SK-N-MC (cell line): ENCODE results near the gene SPEF2.
"Not testable (repeated sequence)": the region's sequence is repeated elsewhere in the genome, so short reads cannot be mapped to it uniquely, and the experiment has no call there.

ENCODE experiments used
- DNase-seq: peaks from one replicate; pipeline ENCODE4 v3.0.0-alpha.2; 2011; ENCODE audit warnings: low read depth, low spot score
- H3K27ac ChIP-seq: fragments of 200-600 bp; sonication (generic); 2 replicates; pipeline ENCODE4 v1.5.1; 2016; ENCODE audit warnings: mixed run types
- H3K36me3 ChIP-seq: fragments of 200-600 bp; sonication (generic); 2 replicates; pipeline ENCODE4 v1.6.1; 2017; ENCODE audit warnings: antibody characterized with exemption, low read length, mixed read lengths; ENCODE audit not compliant: insufficient read depth
- H3K4me3 ChIP-seq: fragments of 200-600 bp; sonication (generic); 2 replicates; pipeline ENCODE4 v1.5.1; 2016
- H3K9ac ChIP-seq: fragments of 200-600 bp; sonication (generic); 2 replicates; pipeline ENCODE4 v1.8.0; 2017; ENCODE audit warnings: mixed run types, mixed read lengths; ENCODE audit not compliant: insufficient read length
- H3K9me3 ChIP-seq: fragments of 200-600 bp; sonication (generic); 2 replicates; pipeline ENCODE4 v1.6.1; 2017; ENCODE audit warnings: low read depth, mild to moderate bottlenecking, antibody characterized with exemption, low read length, moderate library complexity, mixed read lengths
- EZH2 ChIP-seq: fragments of 200-600 bp; sonication (generic); IDR thresholded peaks from one replicate; pipeline ENCODE4 v1.6.1; 2017; ENCODE audit warnings: antibody characterized with exemption
- FOXP2 ChIP-seq: optimal IDR thresholded peaks from 2 replicates; pipeline ENCODE3; 2011; ENCODE audit warnings: mild to moderate bottlenecking, moderate library complexity; ENCODE audit not compliant: insufficient read depth; ENCODE audit errors: extremely low read length, control extremely low read depth
- POLR2AphosphoS5 ChIP-seq: IDR thresholded peaks from 2 replicates; pipeline ENCODE4 v1.6.1; 2012; ENCODE audit warnings: mild to moderate bottlenecking, low read depth, low read length, borderline replicate concordance

Gene SPEF2

GRCh38 chr5:35838370-35839042, 220.8 kb downstream of the SPEF2 start:
- no peaks in the 10 kb centered on the region for H3K36me3 ChIP-seq
- no peak overlapping the region for H3K9ac ChIP-seq
- H3K27ac ChIP-seq = no peak overlapping the region
- H3K9me3 ChIP-seq = no peaks in the 10 kb centered on the region
- no peak overlapping the region for H3K4me3 ChIP-seq
- DNase-seq = no peak
- no peak for TF ChIP-seq FOXP2
- TF ChIP-seq POLR2AphosphoS5 = no peak
- no peak for TF ChIP-seq EZH2

DNA sequence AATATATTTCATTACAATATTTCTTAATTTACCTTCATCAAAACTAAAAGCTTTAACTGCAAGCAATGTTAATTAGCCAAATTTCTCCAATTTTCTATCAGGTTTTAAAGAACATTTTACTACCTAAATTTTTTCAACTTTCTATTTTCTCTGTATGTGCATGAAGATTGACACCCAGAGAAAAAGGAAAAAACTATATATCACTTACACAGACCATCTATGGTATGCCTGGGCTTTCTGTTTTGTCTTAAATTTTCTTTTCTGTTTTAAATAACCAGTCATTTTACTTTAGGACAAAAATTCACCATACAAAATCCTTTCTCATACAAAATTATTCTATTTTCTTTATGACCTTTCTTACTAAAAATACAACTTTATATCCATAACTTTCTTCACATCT, 225.2 kb downstream of the SPEF2 start:
- Histone ChIP-seq H3K9me3 (no peaks in the 10 kb centered on the region), H3K27ac (no peak overlapping the region), H3K36me3 (no peaks in the 10 kb centered on the region), H3K4me3 (no peak overlapping the region), H3K9ac (no peak overlapping the region)
- DNase-seq = no peak
- TF ChIP-seq POLR2AphosphoS5 (no peak), FOXP2 (no peak)

- not testable (repeated sequence) for DNase-seq, H3K9ac ChIP-seq, H3K27ac ChIP-seq, H3K9me3 ChIP-seq, H3K36me3 ChIP-seq, H3K4me3 ChIP-seq
Observed at GRCh38 chr5:35845508-35845907, 227.8 kb downstream of the SPEF2 start.

- Histone ChIP-seq H3K36me3 (no peaks in the 10 kb centered on the region), H3K9ac (no peak overlapping the region), H3K27ac (no peak overlapping the region), H3K9me3 (no peaks in the 10 kb centered on the region), H3K4me3 (no peak overlapping the region)
- TF ChIP-seq POLR2AphosphoS5 = no peak
- TF ChIP-seq FOXP2 = no peak
- TF ChIP-seq EZH2 = no peak
- DNase-seq = no peak
Observed at GRCh38 chr5:35847491-35847890, 229.8 kb downstream of the SPEF2 start.

- no peak for TF ChIP-seq POLR2AphosphoS5
- TF ChIP-seq EZH2 = no peak
- TF ChIP-seq FOXP2 = no peak
- H3K9me3 ChIP-seq = no peaks in the 10 kb centered on the region
- H3K4me3 ChIP-seq = no peak overlapping the region
- no peak overlapping the region for H3K9ac ChIP-seq
- DNase-seq = no peak
- no peaks in the 10 kb centered on the region for H3K36me3 ChIP-seq
- no peak overlapping the region for H3K27ac ChIP-seq
Observed at GRCh38 chr5:35847961-35848360, 230.3 kb downstream of the SPEF2 start.

- Histone ChIP-seq H3K27ac (no peak overlapping the region), H3K36me3 (no peaks in the 10 kb centered on the region), H3K9ac (no peak overlapping the region), H3K4me3 (no peak overlapping the region), H3K9me3 (no peaks in the 10 kb centered on the region)
- DNase-seq = no peak
- TF ChIP-seq POLR2AphosphoS5 (no peak), EZH2 (no peak), FOXP2 (no peak)
Observed at GRCh38 chr5:35849860-35850259, 232.2 kb downstream of the SPEF2 start.

- TF ChIP-seq FOXP2 (no peak), POLR2AphosphoS5 (no peak), EZH2 (no peak)
- no peaks in the 10 kb centered on the region for H3K36me3 ChIP-seq
- DNase-seq = no peak
- H3K9me3 ChIP-seq = no peaks in the 10 kb centered on the region
- H3K9ac ChIP-seq = no peak overlapping the region
- H3K4me3 ChIP-seq = peak overlapping the region; percentile 53
- H3K27ac ChIP-seq = no peak overlapping the region
Observed at GRCh38 chr5:35850967-35851680, 233.5 kb downstream of the SPEF2 start.

DNA sequence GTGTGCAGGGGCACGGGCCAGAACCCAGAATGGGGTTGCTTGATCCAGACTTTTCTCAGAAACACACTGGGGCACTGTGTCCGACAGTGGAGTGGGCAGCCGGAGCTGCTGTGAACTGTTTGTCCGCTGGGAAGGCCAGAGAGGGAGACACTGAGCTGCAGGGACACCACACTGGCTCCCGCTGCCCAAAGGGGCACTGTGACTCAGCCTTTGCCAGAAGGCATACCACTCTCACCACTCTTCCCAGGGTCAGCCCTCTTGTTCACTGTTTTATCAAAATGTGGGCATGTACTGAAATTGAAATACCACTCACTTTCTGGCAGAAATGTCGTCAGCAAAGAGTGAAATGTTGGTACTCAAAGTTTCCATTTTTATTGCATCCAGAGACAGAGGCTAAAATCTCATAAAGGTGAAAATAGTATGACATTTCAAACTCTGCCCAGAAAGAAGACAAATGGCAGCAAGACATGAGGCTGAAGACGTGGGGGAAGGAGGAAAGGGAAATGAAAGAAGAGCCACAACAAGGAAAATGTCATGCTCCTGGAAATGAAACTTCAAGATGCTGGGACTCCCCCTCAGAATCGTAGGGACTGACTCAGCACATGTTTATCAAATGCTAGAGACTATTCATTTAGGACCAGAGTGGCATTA, 234.5 kb downstream of the SPEF2 start:
- no peak overlapping the region for H3K9ac ChIP-seq
- TF ChIP-seq FOXP2 (no peak), EZH2 (no peak), POLR2AphosphoS5 (no peak)
- no peaks in the 10 kb centered on the region for H3K9me3 ChIP-seq
- H3K36me3 ChIP-seq = no peaks in the 10 kb centered on the region
- no peak overlapping the region for H3K4me3 ChIP-seq
- DNase-seq = no peak
- no peak overlapping the region for H3K27ac ChIP-seq

GRCh38 chr5:35852773-35853172, 235.1 kb downstream of the SPEF2 start:
- Histone ChIP-seq H3K9me3 (no peaks in the 10 kb centered on the region), H3K36me3 (no peaks in the 10 kb centered on the region), H3K27ac (no peak overlapping the region), H3K4me3 (no peak overlapping the region), H3K9ac (no peak overlapping the region)
- DNase-seq = no peak
- TF ChIP-seq POLR2AphosphoS5 = no peak
- TF ChIP-seq EZH2 = no peak
- no peak for TF ChIP-seq FOXP2
